Hematopoietic multipotent progenitor cell treated with erythropoietin and hydrocortisone succinate and interleukin-3 and kit ligand, for 4 days (in vitro differentiated cells): ENCODE data around the gene ARHGAP30.
A peak's percentile ranks its signal among the peaks of the same experiment; 100 is the strongest.
"Not testable (repeated sequence)": the region's sequence is repeated elsewhere in the genome, so short reads cannot be mapped to it uniquely, and the experiment has no call there.

ENCODE experiments used
- DNase-seq: peaks from one replicate; pipeline ENCODE4 v3.0.0-alpha.2; 2015

The ARHGAP30 gene

DNA sequence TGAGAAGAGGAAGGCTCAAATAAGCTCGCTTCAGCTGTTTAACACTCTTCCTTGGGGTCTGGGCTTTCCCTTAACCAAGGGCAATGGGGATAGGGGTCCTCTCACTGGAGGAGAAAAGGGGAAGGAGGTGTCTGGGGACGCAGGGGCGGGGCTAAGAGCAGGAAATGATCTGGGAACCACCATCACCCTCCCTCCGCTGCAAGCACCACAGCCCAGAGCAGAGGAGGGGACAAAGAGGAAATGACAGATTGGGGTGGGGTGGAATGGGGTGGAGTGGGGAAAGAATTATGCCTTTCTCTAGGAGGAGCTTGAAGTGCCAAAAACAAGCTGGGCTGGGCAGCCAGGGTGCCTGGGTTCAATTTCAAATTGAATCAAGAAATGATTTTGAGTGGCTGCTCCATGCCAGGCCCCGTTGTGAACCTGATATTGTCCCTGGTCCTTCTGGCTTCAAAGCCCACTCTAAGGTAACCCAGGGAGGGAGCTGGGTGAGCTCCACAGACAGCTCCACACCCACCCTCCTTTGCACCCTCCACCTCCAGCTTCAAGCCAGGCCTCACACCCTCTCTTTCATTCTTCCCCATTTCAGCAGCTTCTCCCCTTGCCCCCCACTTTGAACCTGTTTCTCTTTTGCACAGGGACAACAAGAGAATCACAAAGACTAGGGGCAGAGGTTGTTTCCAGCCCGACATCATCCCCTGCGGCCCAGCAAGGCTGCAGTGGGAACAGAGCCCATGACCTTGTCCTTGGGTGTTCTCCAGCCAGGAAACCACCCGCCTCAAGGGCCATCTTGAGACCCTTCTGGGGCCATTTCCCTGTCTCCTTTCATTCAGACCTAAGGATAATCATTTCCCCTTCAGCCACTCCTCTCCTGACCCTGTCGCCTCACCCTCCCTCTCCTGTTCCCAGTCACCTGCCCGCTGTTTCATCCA is 1.1 kb downstream of the ARHGAP30 start:
- DNase-seq, result peak; percentile 96

DNA sequence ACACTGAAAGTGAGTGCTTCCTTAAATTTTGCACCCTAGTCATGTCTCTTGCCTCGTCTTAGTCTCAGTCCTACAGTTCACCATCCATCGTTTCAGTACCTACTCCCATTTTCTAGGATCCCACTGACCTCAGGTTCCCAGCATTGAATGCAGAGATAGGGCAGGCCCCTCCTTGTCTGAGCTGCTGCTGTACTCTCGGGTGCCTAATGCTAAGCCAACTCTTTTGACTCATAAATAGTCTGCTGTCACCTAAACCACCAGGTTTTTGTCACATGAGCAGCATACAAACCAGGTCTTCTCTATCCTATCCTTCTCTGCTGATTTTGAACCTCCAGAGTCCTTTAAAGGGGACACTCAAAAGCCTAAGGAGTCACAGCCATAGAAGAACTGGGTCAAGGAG is 3.0 kb downstream of the ARHGAP30 start:
- DNase-seq, result no peak

DNA sequence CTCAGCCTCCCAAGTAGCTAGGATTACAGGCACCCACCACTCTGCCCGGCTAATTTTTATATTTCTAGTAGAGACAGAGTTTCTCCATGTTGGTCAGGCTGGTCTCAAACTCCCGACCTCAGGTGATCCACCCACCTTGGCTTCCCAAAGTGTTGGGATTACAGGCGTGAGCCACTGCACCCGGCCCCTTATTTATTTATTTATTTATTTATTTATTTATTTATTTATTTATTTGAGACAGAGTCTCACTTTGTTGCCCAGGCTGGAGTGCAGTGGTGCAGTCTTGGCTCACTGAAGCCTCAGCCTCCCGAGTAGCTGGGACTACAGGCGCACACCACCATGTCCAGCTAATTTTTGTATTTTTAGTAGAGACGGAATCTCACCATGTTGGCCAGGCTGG is 4.0 kb downstream of the ARHGAP30 start:
- DNase-seq, result not testable (repeated sequence)

DNA sequence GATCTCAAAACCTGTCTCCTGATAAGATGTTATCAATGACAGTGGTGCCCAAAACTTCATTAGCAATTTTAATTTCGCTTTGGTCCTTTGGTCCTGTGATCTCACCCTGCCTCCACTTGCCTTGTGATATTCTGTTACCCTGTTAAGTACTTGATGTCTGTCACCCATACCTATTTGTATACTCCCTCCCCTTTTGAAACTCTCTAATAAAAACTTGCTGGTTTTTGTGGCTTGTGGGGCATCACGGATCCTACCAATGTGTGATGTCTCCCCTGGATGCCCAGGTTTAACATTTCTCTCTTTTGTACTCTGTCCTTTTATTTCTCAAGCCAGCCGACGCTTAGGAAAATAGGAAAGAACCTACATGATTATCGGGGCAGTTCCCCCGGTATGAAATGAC is 5.8 kb downstream of the ARHGAP30 start:
- not testable (repeated sequence) for DNase-seq

DNA sequence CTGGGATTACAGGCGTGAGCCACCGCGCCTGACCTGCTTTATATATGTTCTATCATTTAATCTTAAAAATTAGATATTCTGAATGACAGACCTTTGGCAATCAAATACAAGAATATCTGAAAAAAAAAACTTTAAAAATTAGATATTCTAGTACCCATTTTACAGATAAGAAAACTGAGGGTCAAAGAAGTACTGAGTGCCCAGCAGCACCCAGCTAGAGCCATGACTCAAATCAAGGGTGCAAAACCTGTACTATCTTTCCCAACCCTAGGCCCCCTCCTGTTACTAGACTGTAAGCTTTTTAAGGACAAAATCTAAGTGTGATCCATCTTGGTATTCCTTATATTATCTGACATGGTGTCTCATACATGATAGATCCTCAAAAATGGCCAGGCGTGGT is 8.3 kb downstream of the ARHGAP30 start:
- DNase-seq, result no peak

DNA sequence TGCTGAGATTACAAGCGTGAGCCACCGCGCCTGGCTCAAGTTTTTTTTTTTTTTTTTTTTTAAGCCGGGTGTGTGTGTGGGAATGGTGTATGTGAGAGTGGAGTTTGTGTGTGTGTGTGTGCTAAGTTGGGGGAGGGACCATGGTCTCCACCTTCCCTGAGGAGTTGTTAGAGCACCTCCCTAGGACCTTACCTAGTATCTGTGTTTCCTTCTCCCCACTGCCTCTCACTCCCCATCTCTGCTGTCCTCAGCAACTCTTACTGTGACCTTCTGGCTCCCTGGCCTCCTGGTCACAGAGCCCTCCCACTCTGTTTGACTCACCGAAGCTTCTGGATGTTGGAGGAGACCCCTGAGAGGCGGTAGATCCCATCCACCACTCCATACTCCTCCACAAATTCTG is 10.4 kb downstream of the ARHGAP30 start:
- DNase-seq, result no peak

DNA sequence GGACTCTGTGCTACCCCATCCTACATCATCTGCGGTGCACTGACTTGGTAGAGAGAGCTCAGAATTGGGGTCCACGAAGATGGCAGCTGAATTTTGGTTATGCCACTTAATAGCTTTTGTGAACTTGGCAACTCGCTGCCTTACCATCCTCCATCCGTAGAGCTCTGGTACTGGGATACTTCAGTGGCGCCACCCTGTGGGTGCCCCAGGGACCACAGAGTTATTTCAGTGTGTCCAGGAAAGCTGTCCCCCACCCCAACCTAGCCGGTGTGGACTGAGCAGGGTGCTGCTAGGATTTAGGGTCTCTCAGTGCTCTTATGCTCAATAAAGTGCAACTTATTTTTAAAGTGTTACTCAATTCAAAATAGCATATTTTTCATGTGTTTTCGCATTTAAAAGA is 14.9 kb downstream of the ARHGAP30 start:
- no peak for DNase-seq

DNA sequence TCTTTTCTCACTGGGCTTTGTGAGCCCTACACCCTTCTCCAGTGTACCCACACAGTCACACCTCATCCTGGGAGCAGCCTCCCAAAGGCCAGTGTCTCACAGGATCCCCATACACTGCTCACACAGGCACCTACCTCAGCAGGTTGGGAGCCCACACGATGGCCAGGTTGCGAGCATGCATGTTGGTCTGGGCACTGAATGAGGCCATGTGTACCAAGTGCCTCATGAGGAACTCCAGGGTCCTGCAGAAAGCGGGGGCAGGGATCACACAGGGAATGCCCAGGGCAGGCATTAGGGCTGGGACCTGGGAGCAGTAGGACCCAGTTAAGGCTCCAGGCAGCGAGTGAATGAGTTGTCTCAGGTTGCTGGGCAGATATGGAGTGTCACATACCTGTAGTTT is 15.5 kb downstream of the ARHGAP30 start:
- no peak for DNase-seq

DNA sequence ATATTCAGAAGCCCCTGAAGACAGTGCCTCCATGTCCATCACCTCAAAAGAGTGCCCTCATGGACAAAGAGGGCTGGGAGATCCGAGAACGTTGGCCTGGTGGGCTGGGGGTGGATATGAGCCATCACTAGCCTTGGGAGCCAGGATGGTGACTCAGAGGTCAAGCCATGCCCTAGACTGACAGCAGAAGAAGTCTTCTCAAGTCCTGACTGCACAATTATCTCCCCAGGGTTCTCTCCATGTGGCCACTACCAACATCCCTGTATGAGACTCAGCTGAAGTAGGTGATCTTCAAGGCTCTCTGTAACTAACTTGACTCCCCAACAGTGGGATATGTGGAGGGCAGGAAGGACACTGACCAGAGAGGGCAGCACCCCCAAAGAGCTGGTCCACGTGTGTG is 16.8 kb downstream of the ARHGAP30 start:
- DNase-seq, result no peak

DNA sequence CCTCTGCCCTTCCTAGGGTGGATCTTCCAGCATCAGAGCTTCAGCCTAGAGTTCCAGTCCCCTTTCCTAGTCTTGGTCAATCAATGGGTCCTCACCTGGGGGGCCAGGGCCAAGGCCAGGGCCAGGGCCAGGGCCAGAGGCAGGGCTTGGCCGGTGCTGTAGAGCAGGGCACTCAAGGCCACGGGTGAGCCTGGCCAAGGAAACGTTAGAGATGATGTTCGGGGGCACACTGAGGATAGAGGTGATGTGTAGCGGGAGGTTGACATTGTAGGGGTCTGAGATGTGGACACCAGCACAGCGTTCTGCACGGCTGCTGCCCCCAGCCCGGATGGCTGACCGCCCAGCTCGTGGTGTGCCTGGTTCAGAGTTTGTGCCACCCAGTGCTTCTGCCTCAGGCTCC is 18.5 kb downstream of the ARHGAP30 start:
- DNase-seq, result no peak

DNA sequence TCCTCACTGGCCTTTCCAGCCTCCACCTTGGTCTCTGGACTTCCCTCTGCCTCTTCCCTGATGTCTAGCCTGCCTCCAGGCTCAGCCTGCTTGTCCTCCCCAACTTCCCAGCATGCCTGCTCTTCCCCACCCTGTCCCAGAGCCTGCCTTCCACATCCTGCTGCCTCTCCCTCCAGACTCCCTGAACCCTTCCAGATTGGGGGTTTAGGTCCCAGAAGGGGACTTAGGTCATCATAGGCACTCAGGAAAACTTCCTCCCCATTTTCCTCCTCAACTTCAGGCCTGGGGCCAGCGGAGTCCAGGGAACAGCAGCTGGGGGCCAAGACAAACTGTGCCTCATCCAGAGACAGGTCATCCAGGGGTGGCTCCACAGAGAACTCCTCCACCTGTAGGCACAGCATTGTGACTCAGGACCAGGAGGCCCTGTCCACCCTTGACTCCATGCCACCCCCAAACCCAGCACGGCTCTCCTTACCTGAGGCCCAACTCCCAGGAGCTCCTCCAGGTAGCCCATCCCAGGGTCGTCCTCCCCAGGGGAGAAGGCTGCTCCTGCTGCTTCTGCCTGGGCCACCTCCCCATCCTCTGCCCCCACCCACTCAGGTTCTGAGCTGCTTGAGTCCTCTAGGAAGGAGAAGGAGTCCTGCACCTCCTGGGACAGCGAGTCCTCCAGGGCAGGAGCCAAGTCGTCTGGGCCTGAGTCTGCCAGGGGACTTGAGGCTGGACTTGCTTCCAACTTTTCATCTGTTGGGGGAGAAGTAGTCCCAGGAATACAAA is 20.6 kb downstream of the ARHGAP30 start:
- DNase-seq, result no peak

DNA sequence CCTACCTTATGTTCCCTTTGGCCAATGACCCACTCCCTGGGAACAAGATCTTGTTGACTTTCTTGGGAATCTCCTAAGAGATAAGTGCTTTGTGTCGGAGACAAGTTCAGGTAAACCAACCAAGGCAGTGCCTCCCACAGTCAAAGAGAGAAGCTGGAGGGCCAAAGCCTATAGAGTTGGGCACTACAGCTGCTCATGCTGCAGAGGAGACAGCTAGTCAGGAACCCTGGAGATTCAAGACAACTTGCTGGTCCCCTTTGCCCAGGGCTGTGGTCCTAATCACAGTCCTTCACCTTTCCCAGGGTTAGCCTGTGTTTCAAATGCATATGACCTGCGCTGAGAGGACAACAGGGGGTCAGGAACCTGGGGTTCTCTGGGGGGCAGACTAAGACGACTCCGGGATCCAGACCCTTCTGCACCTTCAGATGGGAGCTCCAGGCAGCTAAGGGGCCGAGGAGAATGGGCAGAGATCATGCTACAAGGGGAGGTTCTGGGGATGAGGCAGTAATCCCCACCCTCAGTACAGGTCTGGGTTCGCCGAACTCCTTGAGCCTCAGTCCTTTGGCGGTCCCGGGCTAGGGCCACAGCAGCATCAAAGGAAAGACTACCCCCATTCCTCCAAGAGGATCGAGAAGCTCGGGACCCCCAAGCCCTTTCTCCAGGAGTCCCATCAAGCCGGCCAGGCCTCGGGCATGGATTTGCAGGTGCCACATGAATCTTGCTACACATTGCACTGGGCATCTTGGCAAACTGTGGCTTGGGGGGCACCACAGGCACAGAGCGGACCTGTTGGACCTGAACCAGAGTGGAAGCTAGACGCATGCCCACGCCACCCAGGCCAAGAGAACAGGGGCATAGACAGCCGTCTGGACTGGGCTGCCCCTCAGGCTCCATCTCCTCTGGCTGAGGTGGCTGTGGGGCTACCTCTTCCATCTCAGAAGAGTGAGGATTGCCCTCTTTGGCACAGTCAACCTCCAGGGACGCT is 22.0 kb downstream of the ARHGAP30 start:
- DNase-seq, result no peak

DNA sequence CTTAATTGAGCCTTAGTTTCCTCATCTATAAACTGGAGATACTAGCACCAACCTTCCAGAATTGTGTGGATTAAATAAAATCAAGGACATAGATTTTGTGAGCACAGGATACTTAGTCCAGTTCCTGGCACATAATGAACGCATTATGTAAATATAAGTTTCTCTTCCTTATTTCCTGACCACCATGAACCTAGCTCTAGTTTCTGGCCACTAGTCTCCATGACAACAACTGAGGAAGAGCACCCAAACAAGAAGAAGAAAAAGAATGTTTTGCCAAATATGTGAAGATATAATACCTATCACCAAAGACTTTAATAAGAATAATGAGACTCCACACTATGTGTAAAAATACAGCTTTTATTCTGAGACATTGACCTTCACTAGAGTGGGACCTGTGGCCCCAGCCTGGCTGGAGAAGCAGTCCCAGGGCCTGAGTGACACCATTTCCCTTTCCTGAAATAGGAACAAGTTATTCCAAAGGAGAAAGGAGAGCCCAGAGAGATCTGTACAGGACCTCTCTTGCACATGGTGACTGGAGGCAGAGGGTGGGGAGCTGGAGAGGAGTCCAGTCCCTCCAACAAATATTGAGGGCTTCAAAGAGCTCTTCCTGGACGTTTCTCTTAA is 23.0 kb downstream of the ARHGAP30 start:
- peak; percentile 48 for DNase-seq

DNA sequence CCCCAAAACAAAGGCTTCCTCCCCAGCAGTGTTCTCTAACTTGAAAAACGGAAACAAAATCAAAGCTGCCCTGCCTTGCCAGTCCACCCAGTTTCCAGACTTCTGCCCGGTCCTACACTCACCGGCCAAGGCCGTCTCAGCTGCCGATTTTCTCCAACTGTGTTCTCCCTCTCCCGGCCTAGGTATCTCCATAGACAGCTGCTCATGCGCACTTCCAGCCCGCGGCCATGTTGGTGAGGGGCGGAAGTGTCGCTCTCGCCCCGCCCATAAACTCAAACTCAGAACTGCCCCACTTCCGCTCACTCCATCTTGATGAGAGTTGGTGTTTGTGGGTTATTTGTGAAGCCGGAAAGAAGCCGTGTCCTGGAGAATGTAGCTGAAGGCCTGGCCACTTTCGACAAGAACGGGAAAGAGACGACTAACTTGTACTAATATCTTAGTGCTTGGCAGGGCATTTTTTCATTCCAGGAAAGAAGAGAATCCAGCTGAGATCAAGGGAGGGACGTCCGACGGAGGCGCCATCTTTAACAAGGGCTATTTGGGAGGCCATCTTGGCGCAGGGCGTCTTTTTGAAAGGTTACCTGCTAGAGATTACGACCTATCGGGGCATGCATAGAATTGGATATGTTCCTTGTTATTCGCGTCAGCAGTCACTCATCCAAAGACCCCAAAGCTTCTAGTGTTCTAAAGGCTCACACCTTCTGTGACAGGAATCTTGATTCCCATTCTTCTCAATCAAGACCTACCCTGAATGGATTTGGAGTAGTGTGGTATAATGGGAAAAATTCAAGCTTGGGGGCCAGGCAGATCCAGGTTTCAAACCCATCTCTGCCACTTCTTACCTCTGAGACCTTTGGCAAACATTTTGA is 23.7 kb downstream of the ARHGAP30 start, which contains the start of gene USF1:
Gene USF1 (minus strand): TSS at position 242 of the 869 bp plus-strand sequence. CDS start 2,702 bp downstream, outside the sequence.
- peak; percentile 98 for DNase-seq

DNA sequence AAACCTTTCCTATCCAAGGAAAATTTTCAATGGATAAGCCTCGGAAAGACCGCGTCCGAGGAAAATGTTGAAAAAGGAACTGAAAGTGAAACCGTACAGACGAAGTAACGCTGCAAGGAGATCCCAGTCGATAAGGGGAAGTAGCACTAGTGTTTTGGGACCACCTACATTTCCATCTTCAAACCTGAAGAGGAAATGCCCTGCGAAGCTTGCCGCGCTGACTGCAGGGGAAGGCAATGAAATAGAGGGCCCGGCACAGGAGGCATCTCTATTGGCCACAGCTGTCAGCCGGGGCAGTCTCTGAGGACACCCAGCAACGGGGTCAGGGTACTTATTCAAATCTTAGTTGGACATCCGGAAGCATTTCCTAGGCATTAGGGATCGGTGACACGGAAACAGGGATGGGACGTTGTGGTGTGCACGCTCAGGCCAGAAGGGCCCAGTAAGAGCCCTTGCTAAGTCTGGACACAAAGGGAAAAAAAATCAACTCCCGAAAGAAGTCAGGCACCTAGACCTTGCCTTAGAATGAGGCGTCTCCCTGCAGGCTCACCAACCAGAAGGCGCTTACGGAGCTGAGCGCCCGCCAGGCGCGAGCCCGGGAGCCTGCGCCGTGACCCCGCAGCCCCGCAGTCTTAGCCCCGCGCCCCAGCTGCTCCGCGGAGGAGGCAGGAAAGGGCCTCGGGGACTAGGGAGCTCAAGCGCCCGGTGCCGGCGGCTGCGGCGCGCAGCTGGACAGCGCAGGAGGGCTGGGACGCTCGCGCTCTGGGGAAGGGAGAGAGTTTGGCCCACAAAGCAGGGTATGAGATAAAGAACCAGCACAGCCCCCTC is 24.6 kb downstream of the ARHGAP30 start:
- DNase-seq, result peak; percentile 94

DNA sequence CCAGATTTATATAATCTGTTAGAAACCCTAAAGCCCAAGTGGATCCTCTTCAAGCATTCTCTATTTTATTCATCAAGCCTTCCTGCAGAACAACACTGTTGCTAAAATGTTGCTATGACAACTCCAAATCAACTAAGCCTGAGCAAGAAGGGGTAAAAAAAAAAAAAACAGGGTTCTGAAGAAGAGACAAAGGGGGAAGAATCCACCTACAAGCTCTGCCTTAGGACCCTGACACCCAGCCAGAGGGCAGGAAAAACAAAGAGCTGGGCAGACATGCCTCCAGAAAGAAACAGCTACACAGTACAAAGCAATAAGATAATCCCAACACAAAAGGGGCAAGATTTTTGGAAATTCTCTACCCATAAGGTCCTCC is 25.2 kb downstream of the ARHGAP30 start:
- DNase-seq, result peak; percentile 37

DNA sequence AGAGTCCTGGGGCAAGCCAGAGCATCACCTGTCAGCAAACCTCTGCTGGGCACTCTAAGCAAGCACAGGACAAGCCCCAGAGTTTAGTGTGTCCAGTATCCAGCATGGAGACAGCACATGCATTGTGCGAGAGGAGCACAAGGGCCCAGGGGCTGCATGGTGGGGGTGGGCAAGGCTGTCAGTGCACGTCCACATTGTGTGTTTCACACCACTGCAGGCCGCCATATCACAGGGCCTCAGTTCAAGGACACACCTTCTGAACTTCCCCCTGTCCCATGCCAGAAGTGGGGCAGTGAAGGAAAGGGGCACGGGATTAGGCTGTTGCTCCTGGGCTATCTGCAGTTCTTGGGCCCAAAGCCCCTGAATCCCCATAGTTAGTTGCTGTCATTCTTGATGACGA is 30.1 kb downstream of the ARHGAP30 start:
- DNase-seq, result no peak

DNA sequence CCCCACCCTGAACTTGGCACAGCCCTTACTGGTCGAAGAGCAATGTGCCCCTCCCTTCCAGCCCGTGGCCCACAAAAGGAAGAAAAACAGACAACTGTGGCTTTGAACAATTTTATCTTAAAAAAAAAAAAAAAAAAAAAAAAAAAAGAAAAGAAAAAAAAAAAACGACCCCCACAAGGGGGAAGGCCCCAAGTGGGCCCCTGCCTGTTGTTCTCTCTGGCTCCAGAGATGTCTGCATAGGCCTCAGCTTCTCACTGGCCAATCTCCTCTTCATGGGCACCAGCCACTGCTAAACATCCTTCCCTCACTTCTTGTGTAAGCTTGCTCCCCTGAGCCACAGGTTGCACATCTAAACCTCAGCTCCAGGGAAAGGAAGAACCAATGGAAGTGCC is 30.5 kb downstream of the ARHGAP30 start:
- DNase-seq, result no peak

DNA sequence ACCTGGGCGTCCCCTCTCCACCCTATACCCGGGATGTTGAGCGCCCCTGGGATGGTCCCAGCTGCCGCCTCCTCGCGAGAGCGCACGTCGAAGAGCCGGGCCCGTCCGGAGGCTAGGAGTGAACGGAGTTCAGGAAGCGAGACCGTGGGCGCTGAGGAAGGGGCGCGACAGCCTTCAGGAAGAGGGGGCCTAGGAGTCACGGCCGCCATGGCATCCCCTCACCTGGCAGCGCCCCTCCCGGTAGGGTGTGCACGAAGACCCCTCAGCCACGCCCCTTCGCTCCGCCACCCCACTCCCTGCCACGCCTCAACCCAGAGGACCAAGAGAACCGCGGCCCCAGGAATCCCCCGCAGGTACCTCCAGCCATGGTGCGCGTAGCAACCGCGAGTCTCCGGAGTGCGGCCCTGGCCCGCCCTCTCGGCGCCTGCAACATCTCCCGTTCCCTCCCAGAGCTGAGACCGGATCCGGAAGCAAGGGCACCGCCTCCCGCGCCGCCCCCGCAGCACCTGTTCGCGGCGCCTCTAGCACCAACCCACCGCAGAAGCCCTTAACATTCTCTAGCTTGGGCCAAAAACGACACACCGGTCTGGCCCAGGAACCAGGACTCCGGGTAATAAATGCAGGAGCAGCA is 31.1 kb downstream of the ARHGAP30 start, which contains the start of gene TSTD1:
Gene TSTD1 (minus strand): TSS at position 442 of the 631 bp plus-strand sequence. CDS start 75 bp downstream, at position 367.
- DNase-seq, result peak; percentile 89
